GM06990 (cell line): Measurements from ENCODE around the gene SAE1.

Experiments
- DNase-seq: peaks from one replicate; pipeline ENCODE4 v3.0.0-alpha.2; 2011; ENCODE audit not compliant: insufficient read length; ENCODE audit errors: extremely low read depth
- H3K27me3 ChIP-seq: replicated peaks from 2 replicates; pipeline ENCODE4 v1.6.0; 2011; ENCODE audit warnings: low read length; ENCODE audit not compliant: control insufficient read depth, insufficient read depth
- H3K36me3 ChIP-seq: 2 replicates; pipeline ENCODE4 v1.5.1; 2011; ENCODE audit warnings: low read length; ENCODE audit not compliant: control insufficient read depth, insufficient read depth
- H3K4me3 ChIP-seq: replicated peaks from 2 replicates; pipeline ENCODE4 v1.5.1; 2011; ENCODE audit warnings: low read depth, mild to moderate bottlenecking, control low read depth, low read length
- CTCF ChIP-seq: IDR thresholded peaks from 2 replicates; pipeline ENCODE4 v1.5.1; 2011; ENCODE audit warnings: low read length, control low read depth, mild to moderate bottlenecking, inconsistent platforms; ENCODE audit not compliant: insufficient read depth, poor library complexity, severe bottlenecking

SAE1 gene

GRCh38 chr19:47187797-47188196 is 57.2 kb downstream of the SAE1 start:
- no peak overlapping the region for H3K4me3 ChIP-seq
- no peak for TF ChIP-seq CTCF
- H3K36me3 ChIP-seq: peaks cover 13% of the 10 kb centered on the region
- no peak for DNase-seq
- no peaks in the 10 kb centered on the region for H3K27me3 ChIP-seq

GRCh38 chr19:47188507-47189033 is 57.9 kb downstream of the SAE1 start:
- no peak for TF ChIP-seq CTCF
- DNase-seq: no peak
- Histone ChIP-seq H3K36me3 (peaks cover 11% of the 10 kb centered on the region), H3K27me3 (no peaks in the 10 kb centered on the region), H3K4me3 (no peak overlapping the region)

GRCh38 chr19:47190167-47190727 is 59.6 kb downstream of the SAE1 start:
- Histone ChIP-seq H3K36me3 (peaks cover 11% of the 10 kb centered on the region), H3K4me3 (no peak overlapping the region), H3K27me3 (no peaks in the 10 kb centered on the region)
- no peak for TF ChIP-seq CTCF
- no peak for DNase-seq

- Histone ChIP-seq H3K27me3 (no peaks in the 10 kb centered on the region), H3K4me3 (no peak overlapping the region), H3K36me3 (peaks cover 13% of the 10 kb centered on the region)
- no peak for DNase-seq
- no peak for TF ChIP-seq CTCF
These were observed 64.8 kb downstream of the SAE1 start for GRCh38 chr19:47195434-47195833.

- no peak overlapping the region for H3K4me3 ChIP-seq
- H3K36me3 ChIP-seq: peaks cover 11% of the 10 kb centered on the region
- DNase-seq: no peak
- no peak for TF ChIP-seq CTCF
- H3K27me3 ChIP-seq: no peaks in the 10 kb centered on the region
These were observed 66.5 kb downstream of the SAE1 start for GRCh38 chr19:47197141-47197540.

GRCh38 chr19:47200530-47200929 is 69.9 kb downstream of the SAE1 start:
- Histone ChIP-seq H3K4me3 (no peak overlapping the region), H3K36me3 (peaks cover 18% of the 10 kb centered on the region), H3K27me3 (no peaks in the 10 kb centered on the region)
- DNase-seq: no peak
- no peak for TF ChIP-seq CTCF
